ENCODE measurements around the gene ISM2.

DNA sequence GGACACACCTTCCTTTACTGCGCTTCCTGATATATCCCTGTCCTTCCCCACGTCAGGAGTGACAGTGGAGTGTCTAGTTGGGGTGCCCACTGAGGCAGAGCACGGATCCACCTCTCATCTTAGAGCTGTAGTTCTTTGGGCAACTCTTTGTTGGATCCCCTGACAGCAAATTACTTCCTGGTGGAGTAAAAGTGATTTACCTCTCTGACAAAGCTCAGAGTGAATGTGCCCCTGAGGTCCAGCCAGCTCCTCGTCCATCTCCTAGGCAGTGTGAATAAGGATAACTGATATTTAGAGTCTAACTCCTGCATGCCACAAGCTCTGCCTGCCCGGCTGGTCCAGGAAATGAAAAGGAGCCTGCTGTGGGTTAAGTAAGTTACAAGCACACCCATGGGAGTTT is 24.7 kb downstream of the ISM2 start:
- TF ChIP-seq EZH2 (IDR thresholded peaks at IDR 0.05; ENCODE audit: borderline replicate concordance, low read depth, low read length, severe bottlenecking): no peak
- TF ChIP-seq, protein P1, sequence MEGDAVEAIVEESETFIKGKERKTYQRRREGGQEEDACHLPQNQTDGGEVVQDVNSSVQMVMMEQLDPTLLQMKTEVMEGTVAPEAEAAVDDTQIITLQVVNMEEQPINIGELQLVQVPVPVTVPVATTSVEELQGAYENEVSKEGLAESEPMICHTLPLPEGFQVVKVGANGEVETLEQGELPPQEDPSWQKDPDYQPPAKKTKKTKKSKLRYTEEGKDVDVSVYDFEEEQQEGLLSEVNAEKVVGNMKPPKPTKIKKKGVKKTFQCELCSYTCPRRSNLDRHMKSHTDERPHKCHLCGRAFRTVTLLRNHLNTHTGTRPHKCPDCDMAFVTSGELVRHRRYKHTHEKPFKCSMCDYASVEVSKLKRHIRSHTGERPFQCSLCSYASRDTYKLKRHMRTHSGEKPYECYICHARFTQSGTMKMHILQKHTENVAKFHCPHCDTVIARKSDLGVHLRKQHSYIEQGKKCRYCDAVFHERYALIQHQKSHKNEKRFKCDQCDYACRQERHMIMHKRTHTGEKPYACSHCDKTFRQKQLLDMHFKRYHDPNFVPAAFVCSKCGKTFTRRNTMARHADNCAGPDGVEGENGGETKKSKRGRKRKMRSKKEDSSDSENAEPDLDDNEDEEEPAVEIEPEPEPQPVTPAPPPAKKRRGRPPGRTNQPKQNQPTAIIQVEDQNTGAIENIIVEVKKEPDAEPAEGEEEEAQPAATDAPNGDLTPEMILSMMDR (IDR thresholded peaks at IDR 0.05; ENCODE audit: borderline replicate concordance, extremely low read depth, low read length, poor library complexity, severe bottlenecking): no peak

All from DND-41 (cell line).